WERI-Rb-1 (cell line): ENCODE measurements around the gene GALK1.
"Not testable (repeated sequence)": the region's sequence is repeated elsewhere in the genome, so short reads cannot be mapped to it uniquely, and the experiment has no call there.

Source experiments
- DNase-seq: peaks from one replicate; pipeline ENCODE4 v3.0.0-alpha.2; 2020
- H3K27ac ChIP-seq: fragments of 250-450 bp; sonication (Bioruptor Pico); 2 replicates; pipeline ENCODE4 v1.5.1; 2020; ENCODE audit warnings: mild to moderate bottlenecking, moderate library complexity
- H3K27me3 ChIP-seq: fragments of 250-450 bp; sonication (Bioruptor Pico); 2 replicates; pipeline ENCODE4 v1.5.1; 2021; ENCODE audit warnings: mild to moderate bottlenecking, low read depth, moderate library complexity; ENCODE audit not compliant: insufficient read depth, severe bottlenecking
- H3K36me3 ChIP-seq: fragments of 250-450 bp; sonication (Bioruptor Pico); 2 replicates; pipeline ENCODE4 v1.5.1; 2020; ENCODE audit warnings: mild to moderate bottlenecking, moderate library complexity
- H3K4me3 ChIP-seq: 2 replicates; pipeline ENCODE4 v1.5.1; 2011; ENCODE audit warnings: low read depth, mild to moderate bottlenecking, control low read depth, low read length
- H3K9me3 ChIP-seq: fragments of 250-450 bp; sonication (Bioruptor Pico); 2 replicates; pipeline ENCODE4 v1.5.1; 2021; ENCODE audit warnings: mild to moderate bottlenecking, moderate library complexity; ENCODE audit not compliant: severe bottlenecking
- TF ChIP-seq, protein P1 (sequence below): IDR thresholded peaks from 2 replicates; pipeline ENCODE4 v1.5.1; 2011; ENCODE audit warnings: low read depth, mild to moderate bottlenecking, control low read depth, inconsistent platforms, low read length

The GALK1 gene

DNA sequence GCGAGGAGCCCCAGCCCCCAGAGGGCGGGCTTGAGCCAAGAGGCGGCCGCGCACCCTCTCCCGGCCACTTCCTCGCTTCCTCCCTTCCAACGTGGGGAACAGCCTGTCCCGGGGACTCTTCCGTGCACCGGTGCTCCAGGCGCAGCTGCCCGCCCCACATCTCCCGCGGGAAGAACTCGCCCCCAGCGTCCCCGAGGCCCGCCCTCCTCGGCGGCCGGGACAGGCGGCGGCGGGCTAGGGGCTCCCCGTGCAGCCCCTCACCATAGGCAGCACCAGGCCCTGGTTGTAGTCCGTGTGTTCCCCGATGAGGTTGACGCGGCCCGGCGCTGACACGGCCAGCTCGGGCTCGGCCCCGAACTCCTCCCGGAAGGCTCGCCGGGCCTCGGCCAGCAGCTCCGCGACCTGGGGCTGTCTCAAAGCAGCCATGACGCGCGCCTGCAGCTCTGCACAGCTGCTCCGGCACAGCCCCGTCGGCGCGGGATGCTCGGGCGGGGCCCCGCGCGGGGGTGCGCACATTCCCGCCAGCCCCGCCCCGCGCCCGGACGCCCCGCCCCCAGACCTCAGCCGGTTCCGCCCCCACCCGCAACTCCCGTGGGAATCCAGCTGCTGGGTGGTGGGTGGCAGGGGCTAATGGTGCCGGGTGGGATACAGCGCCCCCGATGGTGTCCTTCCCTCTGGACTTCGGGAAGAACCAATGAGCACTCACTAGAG is at the start of gene GALK1:
Gene GALK1 (minus strand): TSS at position 482 of the 711 bp plus-strand sequence. CDS start 56 bp downstream, at position 426.
- no peaks in the 10 kb centered on the region for H3K9me3 ChIP-seq
- H3K36me3 ChIP-seq, result no peaks in the 10 kb centered on the region
- TF ChIP-seq, protein P1, sequence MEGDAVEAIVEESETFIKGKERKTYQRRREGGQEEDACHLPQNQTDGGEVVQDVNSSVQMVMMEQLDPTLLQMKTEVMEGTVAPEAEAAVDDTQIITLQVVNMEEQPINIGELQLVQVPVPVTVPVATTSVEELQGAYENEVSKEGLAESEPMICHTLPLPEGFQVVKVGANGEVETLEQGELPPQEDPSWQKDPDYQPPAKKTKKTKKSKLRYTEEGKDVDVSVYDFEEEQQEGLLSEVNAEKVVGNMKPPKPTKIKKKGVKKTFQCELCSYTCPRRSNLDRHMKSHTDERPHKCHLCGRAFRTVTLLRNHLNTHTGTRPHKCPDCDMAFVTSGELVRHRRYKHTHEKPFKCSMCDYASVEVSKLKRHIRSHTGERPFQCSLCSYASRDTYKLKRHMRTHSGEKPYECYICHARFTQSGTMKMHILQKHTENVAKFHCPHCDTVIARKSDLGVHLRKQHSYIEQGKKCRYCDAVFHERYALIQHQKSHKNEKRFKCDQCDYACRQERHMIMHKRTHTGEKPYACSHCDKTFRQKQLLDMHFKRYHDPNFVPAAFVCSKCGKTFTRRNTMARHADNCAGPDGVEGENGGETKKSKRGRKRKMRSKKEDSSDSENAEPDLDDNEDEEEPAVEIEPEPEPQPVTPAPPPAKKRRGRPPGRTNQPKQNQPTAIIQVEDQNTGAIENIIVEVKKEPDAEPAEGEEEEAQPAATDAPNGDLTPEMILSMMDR, result peak; percentile 78
- H3K4me3 ChIP-seq, result peak within 1 kb of the TSS; percentile 74
- DNase-seq, result peak; percentile 75
- peak within 1 kb of the TSS; percentile 62 for H3K27ac ChIP-seq
- no peaks in the 10 kb centered on the region for H3K27me3 ChIP-seq

DNA sequence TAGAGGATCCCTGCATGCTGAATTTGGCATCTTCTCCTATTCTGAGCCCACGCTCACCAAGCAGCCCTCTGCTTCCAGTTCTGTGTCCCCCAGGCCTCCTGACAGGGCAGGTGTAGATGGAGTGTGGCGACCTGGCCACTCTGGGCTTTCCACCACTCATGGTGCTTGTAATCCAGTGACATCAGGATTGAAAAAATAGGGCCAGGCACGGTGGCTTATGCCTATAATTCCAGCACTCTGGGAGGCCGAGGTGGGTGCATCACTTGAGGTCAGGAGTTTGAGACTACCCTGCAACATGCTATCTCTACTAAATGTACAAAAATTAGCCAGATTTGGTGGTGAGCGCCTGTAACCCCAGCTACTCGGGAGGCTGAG is 49.0 kb upstream of the GALK1 start:
- no peak for DNase-seq
- TF ChIP-seq, protein P1, result no peak
- H3K36me3 ChIP-seq, result peaks cover 94% of the 10 kb centered on the region
- no peaks in the 10 kb centered on the region for H3K9me3 ChIP-seq
- H3K27ac ChIP-seq, result no peak overlapping the region
- no peak overlapping the region for H3K4me3 ChIP-seq
- H3K27me3 ChIP-seq, result no peaks in the 10 kb centered on the region

DNA sequence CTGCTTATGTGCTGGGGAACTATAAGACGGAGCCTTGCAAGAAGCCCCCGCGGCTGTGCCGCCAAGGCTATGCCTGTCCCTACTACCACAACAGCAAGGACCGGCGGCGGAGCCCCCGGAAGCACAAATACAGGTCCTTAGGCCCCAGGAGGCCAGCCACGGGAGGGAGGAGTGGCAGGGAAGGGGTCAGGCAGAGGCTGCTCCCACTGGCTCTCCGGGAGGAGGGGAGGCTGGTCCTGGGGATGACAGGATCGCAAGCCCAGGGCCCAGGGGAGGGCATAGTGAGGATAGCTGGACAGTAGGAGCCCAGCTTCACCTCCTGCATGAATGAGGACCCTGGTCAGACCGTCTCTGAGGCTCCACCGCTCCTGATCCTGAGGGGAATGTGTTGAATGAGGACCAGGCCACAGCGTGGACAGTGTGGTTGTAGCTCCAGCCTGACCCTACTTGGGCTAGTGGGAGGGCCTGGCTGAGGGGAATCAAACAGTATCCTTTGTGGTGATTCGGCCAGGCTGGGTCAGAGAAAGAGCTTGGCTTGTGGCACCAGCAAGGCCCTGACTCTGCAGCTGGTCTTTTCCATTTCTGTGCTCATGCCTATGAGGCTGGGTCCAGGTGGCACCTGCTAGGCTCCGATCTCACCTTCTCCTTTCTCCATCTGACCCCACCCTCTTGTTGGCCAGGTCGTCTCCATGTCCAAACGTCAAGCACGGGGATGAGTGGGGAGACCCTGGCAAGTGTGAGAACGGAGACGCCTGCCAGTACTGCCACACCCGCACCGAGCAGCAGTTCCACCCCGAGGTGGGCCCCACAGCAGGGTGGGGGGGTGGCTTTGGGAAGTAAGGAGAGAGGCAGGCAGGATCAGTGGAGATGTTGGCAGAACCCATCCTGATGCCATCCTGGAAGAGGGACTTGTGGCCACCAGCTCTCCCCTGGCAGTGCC is 48.4 kb upstream of the GALK1 start:
- no peak overlapping the region for H3K27ac ChIP-seq
- DNase-seq, result no peak
- no peak overlapping the region for H3K4me3 ChIP-seq
- no peaks in the 10 kb centered on the region for H3K27me3 ChIP-seq
- TF ChIP-seq, protein P1, result no peak
- H3K9me3 ChIP-seq, result no peaks in the 10 kb centered on the region
- H3K36me3 ChIP-seq, result peaks cover 88% of the 10 kb centered on the region

DNA sequence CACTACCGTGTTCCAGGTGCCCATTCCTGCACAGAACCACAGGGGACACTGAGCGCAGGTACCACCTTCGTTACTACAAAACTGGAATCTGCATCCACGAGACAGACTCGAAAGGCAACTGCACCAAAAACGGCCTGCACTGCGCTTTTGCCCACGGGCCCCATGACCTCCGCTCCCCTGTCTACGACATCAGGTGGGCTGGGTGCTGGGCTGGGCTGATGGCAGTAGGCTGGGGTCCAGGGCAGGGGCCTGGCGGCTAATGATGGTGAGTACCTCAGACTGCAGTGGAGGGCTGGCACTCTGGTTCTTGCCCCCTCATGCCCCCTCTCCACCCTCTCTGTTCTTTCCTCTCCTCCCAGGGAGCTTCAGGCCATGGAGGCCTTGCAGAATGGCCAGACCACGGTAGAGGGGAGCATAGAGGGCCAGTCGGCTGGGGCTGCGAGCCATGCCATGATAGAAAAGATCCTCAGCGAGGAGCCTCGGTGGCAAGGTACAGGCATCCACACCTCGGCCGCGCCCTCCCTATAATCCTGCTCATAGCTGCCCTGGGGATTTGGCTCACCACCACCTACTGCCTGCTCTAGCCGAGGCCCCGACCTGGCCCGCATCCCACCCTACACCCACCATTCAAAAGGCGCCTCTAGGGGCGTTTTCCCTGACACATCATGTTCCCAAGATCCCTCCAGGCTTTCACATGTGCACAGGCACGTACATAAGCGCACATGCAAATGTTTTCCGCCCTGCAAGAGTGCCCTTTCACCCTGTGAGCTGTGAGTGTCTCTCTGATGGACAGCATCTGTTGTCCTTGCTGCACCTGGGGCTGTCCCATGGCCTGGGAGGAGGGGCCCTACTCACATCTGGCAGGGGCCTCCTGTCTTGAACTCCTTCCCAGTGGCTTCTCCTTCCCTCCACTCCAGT is 47.4 kb upstream of the GALK1 start:
- H3K27ac ChIP-seq, result no peak overlapping the region
- peaks cover 79% of the 10 kb centered on the region for H3K36me3 ChIP-seq
- DNase-seq, result no peak
- no peak overlapping the region for H3K4me3 ChIP-seq
- TF ChIP-seq, protein P1, result no peak
- no peaks in the 10 kb centered on the region for H3K9me3 ChIP-seq
- H3K27me3 ChIP-seq, result no peaks in the 10 kb centered on the region

DNA sequence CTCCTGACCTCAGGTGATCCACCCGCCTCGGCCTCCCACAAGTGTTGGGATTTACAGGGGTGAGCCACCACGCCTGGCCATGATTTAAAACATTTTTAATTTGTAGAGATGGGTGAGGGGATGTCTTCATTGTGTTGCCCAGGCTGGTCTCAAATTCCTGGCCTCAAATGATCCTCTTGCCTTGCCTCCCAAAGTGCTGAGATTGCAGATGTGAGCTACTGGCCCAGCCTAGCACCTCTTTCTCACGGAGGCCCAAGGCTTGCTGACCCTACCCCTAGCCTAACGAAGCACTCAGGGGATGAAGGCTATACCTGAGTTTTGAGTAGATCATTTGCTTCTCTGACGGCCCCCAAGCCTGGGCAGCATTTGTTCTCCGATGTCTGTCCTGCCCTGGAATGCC is 46.2 kb upstream of the GALK1 start:
- no peak for DNase-seq
- TF ChIP-seq, protein P1, result no peak
- no peaks in the 10 kb centered on the region for H3K27me3 ChIP-seq
- no peak overlapping the region for H3K4me3 ChIP-seq
- H3K36me3 ChIP-seq, result peaks cover 67% of the 10 kb centered on the region
- no peak overlapping the region for H3K27ac ChIP-seq
- no peaks in the 10 kb centered on the region for H3K9me3 ChIP-seq

DNA sequence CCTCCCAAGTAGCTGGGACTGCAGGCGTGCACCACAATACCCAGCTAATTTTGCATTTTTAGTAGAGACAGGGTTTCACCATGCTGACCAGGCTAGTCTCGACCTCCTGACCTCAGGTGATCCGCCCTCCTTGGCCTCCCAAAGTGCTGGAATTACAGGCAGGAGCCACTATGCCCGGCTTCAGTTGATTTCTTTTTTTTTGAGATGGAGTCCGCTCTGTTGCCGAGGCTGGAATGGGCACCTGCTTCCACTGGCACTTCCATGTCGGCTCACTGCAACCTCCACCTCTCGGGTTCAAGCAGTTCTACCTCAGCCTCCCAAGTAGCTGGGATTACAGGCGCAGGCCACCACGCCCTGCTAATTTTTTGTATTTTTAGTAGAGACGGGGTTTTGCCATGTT is 45.8 kb upstream of the GALK1 start:
- not testable (repeated sequence) for H3K27me3 ChIP-seq, DNase-seq, H3K27ac ChIP-seq, H3K4me3 ChIP-seq, H3K9me3 ChIP-seq
- H3K36me3 ChIP-seq, result peaks cover 63% of the 10 kb centered on the region
